Hematopoietic multipotent progenitor cell treated with erythropoietin and hydrocortisone succinate and interleukin-3 and kit ligand, for 6 days (in vitro differentiated cells): Measurements from ENCODE around the gene VSTM2L.
A peak's percentile ranks its signal among the peaks of the same experiment; 100 is the strongest.

Experiments used
- DNase-seq: peaks from one replicate; pipeline ENCODE4 v3.0.0-alpha.2; 2015

The VSTM2L gene

GRCh38 chr20:37878835-37879599 is 23.9 kb upstream of the VSTM2L start:
- DNase-seq = no peak

GRCh38 chr20:37879843-37880242 is 23.1 kb upstream of the VSTM2L start:
- no peak for DNase-seq

- DNase-seq = peak; percentile 28
Measured at GRCh38 chr20:37880726-37881591, 22.0 kb upstream of the VSTM2L start.

- no peak for DNase-seq
Measured at GRCh38 chr20:37881601-37882343, 21.2 kb upstream of the VSTM2L start.

GRCh38 chr20:37882961-37883712 is 19.8 kb upstream of the VSTM2L start:
- DNase-seq = no peak

GRCh38 chr20:37885042-37885441 is 17.9 kb upstream of the VSTM2L start:
- DNase-seq = no peak

- DNase-seq = no peak
Measured at GRCh38 chr20:37885593-37886503, 17.1 kb upstream of the VSTM2L start.

- peak; percentile 19 for DNase-seq
Measured at GRCh38 chr20:37886851-37887297, 16.1 kb upstream of the VSTM2L start.

GRCh38 chr20:37888641-37889040 is 14.3 kb upstream of the VSTM2L start:
- no peak for DNase-seq

- DNase-seq = no peak
Measured at GRCh38 chr20:37890108-37890507, 12.8 kb upstream of the VSTM2L start.

GRCh38 chr20:37890643-37891042 is 12.3 kb upstream of the VSTM2L start:
- no peak for DNase-seq

GRCh38 chr20:37892001-37892400 is 10.9 kb upstream of the VSTM2L start:
- no peak for DNase-seq

GRCh38 chr20:37893566-37894241 is 9.2 kb upstream of the VSTM2L start:
- DNase-seq = no peak

GRCh38 chr20:37894454-37894853 is 8.5 kb upstream of the VSTM2L start:
- no peak for DNase-seq

GRCh38 chr20:37895166-37895565 is 7.8 kb upstream of the VSTM2L start:
- DNase-seq = no peak

- peak; percentile 52 for DNase-seq
Measured at GRCh38 chr20:37896932-37897548, 5.9 kb upstream of the VSTM2L start.

- DNase-seq = no peak
Measured at GRCh38 chr20:37898233-37899104, 4.5 kb upstream of the VSTM2L start.

- no peak for DNase-seq
Measured at GRCh38 chr20:37899105-37900045, 3.6 kb upstream of the VSTM2L start.
